HG03135 (cell line): Measurements from ENCODE around the gene SNF8.

Source experiments
- ATAC-seq: cut with Tn5 transposase; IDR thresholded peaks from one replicate; pipeline ENCODE4 v1.9.1; 2021; ENCODE audit warnings: mild to moderate bottlenecking, moderate library complexity; ENCODE audit not compliant: unreplicated experiment

The SNF8 gene

GRCh38 chr17:48930435-48930873 lies 14.2 kb downstream of the SNF8 start:
- no peak for ATAC-seq

- no peak for ATAC-seq
Measured at GRCh38 chr17:48929812-48930165, 14.9 kb downstream of the SNF8 start.

- no peak for ATAC-seq
Measured at GRCh38 chr17:48928876-48929811, 15.5 kb downstream of the SNF8 start.

- ATAC-seq, result no peak
Measured at GRCh38 chr17:48927978-48928745, 16.5 kb downstream of the SNF8 start.

- no peak for ATAC-seq
Measured at GRCh38 chr17:48925991-48926342, 18.7 kb downstream of the SNF8 start.

- ATAC-seq, result no peak
Measured at GRCh38 chr17:48925251-48925990, 19.2 kb downstream of the SNF8 start.

GRCh38 chr17:48915459-48916282 lies 29.0 kb downstream of the SNF8 start:
- peak; percentile 63 for ATAC-seq

- no peak for ATAC-seq
Measured at GRCh38 chr17:48912476-48912875, 32.2 kb downstream of the SNF8 start.

GRCh38 chr17:48910370-48910769 lies 34.3 kb downstream of the SNF8 start:
- no peak for ATAC-seq

- no peak for ATAC-seq
Measured at GRCh38 chr17:48909783-48910182, 34.9 kb downstream of the SNF8 start.

GRCh38 chr17:48908853-48909394 lies 35.7 kb downstream of the SNF8 start:
- ATAC-seq, result peak; percentile 30

- ATAC-seq, result peak; percentile 74
Measured at GRCh38 chr17:48908047-48908843, 36.4 kb downstream of the SNF8 start, which contains the start of gene UBE2Z. UBE2Z (plus strand) TSS chr17:48908407; CDS start chr17:48908504, 97 bp downstream.

- no peak for ATAC-seq
Measured at GRCh38 chr17:48907713-48908046, 37.0 kb downstream of the SNF8 start.

- no peak for ATAC-seq
Measured at GRCh38 chr17:48905987-48906515, 38.6 kb downstream of the SNF8 start.

- no peak for ATAC-seq
Measured at GRCh38 chr17:48904428-48904827, 40.2 kb downstream of the SNF8 start.

GRCh38 chr17:48903401-48903800 lies 41.2 kb downstream of the SNF8 start:
- ATAC-seq, result no peak

GRCh38 chr17:48901241-48901640 lies 43.4 kb downstream of the SNF8 start:
- no peak for ATAC-seq

- no peak for ATAC-seq
Measured at GRCh38 chr17:48894886-48895285, 49.8 kb downstream of the SNF8 start.
